GM21381 (cell line): ENCODE measurements around the gene COL28A1.
"Not testable (repeated sequence)": the region's sequence is repeated elsewhere in the genome, so short reads cannot be mapped to it uniquely, and the experiment has no call there.

Source experiments
- ATAC-seq: cut with Tn5 transposase; IDR thresholded peaks from one replicate; pipeline ENCODE4 v1.9.1; 2021; ENCODE audit warnings: mild to moderate bottlenecking, moderate library complexity; ENCODE audit not compliant: unreplicated experiment

COL28A1 gene

GRCh38 chr7:7477641-7478040 lies 58.0 kb downstream of the COL28A1 start:
- not testable (repeated sequence) for ATAC-seq

- no peak for ATAC-seq
Measured at GRCh38 chr7:7476381-7476780, 59.3 kb downstream of the COL28A1 start.

- no peak for ATAC-seq
Measured at GRCh38 chr7:7475601-7476000, 60.1 kb downstream of the COL28A1 start.

GRCh38 chr7:7474436-7474835 lies 61.2 kb downstream of the COL28A1 start:
- ATAC-seq = no peak

GRCh38 chr7:7464991-7465765 lies 70.5 kb downstream of the COL28A1 start:
- not testable (repeated sequence) for ATAC-seq

GRCh38 chr7:7454000-7454399 lies 81.7 kb downstream of the COL28A1 start:
- no peak for ATAC-seq

GRCh38 chr7:7452652-7453051 lies 83.0 kb downstream of the COL28A1 start:
- no peak for ATAC-seq

- no peak for ATAC-seq
Measured at GRCh38 chr7:7452119-7452518, 83.6 kb downstream of the COL28A1 start.

- ATAC-seq = no peak
Measured at GRCh38 chr7:7449055-7449454, 86.6 kb downstream of the COL28A1 start.

- ATAC-seq = no peak
Measured at GRCh38 chr7:7446616-7447015, 89.1 kb downstream of the COL28A1 start.

GRCh38 chr7:7443806-7444350 lies 91.8 kb downstream of the COL28A1 start:
- no peak for ATAC-seq

GRCh38 chr7:7439564-7439963 lies 96.1 kb downstream of the COL28A1 start:
- ATAC-seq = no peak

GRCh38 chr7:7438851-7439250 lies 96.8 kb downstream of the COL28A1 start:
- no peak for ATAC-seq

GRCh38 chr7:7435978-7436377 lies 99.7 kb downstream of the COL28A1 start:
- ATAC-seq = no peak

GRCh38 chr7:7434329-7434728 lies 101.3 kb downstream of the COL28A1 start:
- ATAC-seq = no peak

- ATAC-seq = no peak
Measured at GRCh38 chr7:7433811-7434210, 101.9 kb downstream of the COL28A1 start.

- ATAC-seq = no peak
Measured at GRCh38 chr7:7432979-7433378, 102.7 kb downstream of the COL28A1 start.

GRCh38 chr7:7428806-7429205 lies 106.9 kb downstream of the COL28A1 start:
- no peak for ATAC-seq

GRCh38 chr7:7427363-7427762 lies 108.3 kb downstream of the COL28A1 start:
- no peak for ATAC-seq

- ATAC-seq = no peak
Measured at GRCh38 chr7:7426676-7427075, 109.0 kb downstream of the COL28A1 start.

- ATAC-seq = no peak
Measured at GRCh38 chr7:7425321-7425720, 110.4 kb downstream of the COL28A1 start.

- peak; percentile 82 for ATAC-seq
Measured at GRCh38 chr7:7424151-7424873, 111.4 kb downstream of the COL28A1 start.
